OCI-LY1 (cell line): Measurements from ENCODE around the gene RAD21L1.

Experiments
- EZH2 ChIP-seq: fragments of 200-600 bp; sonication (generic), shearing (Covaris generic); IDR thresholded peaks from 2 replicates; pipeline ENCODE4 v1.8.0; 2017; ENCODE audit warnings: borderline replicate concordance, mixed run types, mild to moderate bottlenecking, antibody characterized with exemption, low read length, moderate library complexity, mixed read lengths
- TF ChIP-seq, protein P1 (sequence below): fragments of 200-600 bp; sonication (generic), shearing (Covaris generic); IDR thresholded peaks from 2 replicates; pipeline ENCODE4 v1.5.1; 2017; ENCODE audit warnings: mild to moderate bottlenecking, antibody characterized with exemption, low read length, moderate library complexity, mixed read lengths

DNA sequence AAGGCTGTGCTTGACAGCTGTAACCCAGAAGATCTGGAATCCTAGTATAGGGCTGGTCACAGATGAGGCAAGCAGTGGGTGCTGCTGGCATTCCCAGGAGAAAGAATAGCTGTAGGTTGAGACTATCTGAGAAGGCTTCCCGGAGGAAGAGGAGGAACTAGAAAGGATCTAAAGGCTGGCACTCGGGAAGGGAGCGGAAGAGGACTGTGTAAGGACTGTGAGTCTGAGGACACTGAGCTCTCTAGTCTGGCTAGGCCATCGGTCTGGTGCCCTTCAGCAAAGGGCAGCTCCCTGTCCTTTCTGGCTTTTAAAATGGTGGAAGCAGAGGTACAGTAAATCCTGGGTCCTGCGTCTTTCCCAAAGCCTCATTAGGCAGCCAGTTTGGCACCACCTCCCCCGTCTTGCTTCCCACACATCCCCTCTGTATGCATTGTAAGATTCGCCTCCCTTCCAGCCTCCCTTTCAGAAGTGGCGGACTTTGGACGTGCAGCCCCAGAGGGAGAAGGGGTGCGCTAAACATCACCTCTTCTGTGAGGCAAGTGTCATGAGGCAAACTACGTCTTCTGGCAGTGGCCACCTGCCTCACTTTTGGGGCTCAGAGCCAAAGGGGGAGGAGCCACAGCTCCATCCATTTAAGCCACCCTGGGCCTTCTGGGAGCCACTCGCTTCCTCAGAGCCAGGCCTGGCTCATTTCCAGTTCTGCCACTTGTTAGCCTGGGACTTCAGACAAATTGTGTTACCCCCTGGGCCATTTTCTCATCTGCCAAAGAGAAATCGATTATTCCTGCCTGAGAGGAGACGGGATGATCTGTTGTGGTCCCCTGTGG lies 48.9 kb downstream of the RAD21L1 start:
- TF ChIP-seq, protein P1, sequence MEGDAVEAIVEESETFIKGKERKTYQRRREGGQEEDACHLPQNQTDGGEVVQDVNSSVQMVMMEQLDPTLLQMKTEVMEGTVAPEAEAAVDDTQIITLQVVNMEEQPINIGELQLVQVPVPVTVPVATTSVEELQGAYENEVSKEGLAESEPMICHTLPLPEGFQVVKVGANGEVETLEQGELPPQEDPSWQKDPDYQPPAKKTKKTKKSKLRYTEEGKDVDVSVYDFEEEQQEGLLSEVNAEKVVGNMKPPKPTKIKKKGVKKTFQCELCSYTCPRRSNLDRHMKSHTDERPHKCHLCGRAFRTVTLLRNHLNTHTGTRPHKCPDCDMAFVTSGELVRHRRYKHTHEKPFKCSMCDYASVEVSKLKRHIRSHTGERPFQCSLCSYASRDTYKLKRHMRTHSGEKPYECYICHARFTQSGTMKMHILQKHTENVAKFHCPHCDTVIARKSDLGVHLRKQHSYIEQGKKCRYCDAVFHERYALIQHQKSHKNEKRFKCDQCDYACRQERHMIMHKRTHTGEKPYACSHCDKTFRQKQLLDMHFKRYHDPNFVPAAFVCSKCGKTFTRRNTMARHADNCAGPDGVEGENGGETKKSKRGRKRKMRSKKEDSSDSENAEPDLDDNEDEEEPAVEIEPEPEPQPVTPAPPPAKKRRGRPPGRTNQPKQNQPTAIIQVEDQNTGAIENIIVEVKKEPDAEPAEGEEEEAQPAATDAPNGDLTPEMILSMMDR, result no peak
- no peak for TF ChIP-seq EZH2
